GM23338 (cell line): ENCODE results near the gene AKR1B1. TPM values are rescaled to one million over a fixed set of nuclear protein-coding genes. Genes with fewer than 3 reads are reported as not detected.

Experiments used
- ATAC-seq: fragments of 200-7000 bp; cut with Tn5 transposase; 3 replicates; pipeline ENCODE4 v1.9.1; 2020
- DNase-seq: peaks from one replicate; pipeline ENCODE4 v3.0.0-alpha.2; 2015; ENCODE audit warnings: low spot score
- H2AFZ ChIP-seq: fragments of 200-600 bp; sonication (generic); 2 replicates; pipeline ENCODE4 v1.8.0; 2016; ENCODE audit warnings: antibody characterized with exemption, mild to moderate bottlenecking, moderate library complexity
- H3F3A ChIP-seq: fragments of 200-600 bp; sonication (generic); replicated peaks from 2 replicates; pipeline ENCODE4 v1.8.0; 2017; ENCODE audit warnings: antibody characterized with exemption, mixed run types, low read depth
- H3K27ac ChIP-seq: fragments of 200-600 bp; sonication (generic); 2 replicates; pipeline ENCODE4 v1.6.1; 2016; ENCODE audit warnings: low read depth
- H3K27me3 ChIP-seq: fragments of 200-600 bp; sonication (generic); 2 replicates; pipeline ENCODE4 v1.8.0; 2016; ENCODE audit warnings: mild to moderate bottlenecking, mixed run types, moderate library complexity; ENCODE audit not compliant: insufficient read depth
- H3K36me3 ChIP-seq: fragments of 200-600 bp; sonication (generic); 2 replicates; pipeline ENCODE4 v1.8.0; 2016; ENCODE audit warnings: mild to moderate bottlenecking; ENCODE audit not compliant: insufficient read depth
- H3K4me1 ChIP-seq: fragments of 200-600 bp; sonication (generic); 2 replicates; pipeline ENCODE4 v1.8.0; 2016; ENCODE audit warnings: mild to moderate bottlenecking, moderate library complexity; ENCODE audit not compliant: insufficient read depth
- H3K4me2 ChIP-seq: fragments of 200-600 bp; sonication (generic); 2 replicates; pipeline ENCODE4 v1.7.1; 2017; ENCODE audit warnings: mixed run types
- H3K4me3 ChIP-seq: fragments of 200-600 bp; sonication (generic); 2 replicates; pipeline ENCODE4 v1.6.1; 2016; ENCODE audit warnings: mixed run types
- H3K79me2 ChIP-seq: fragments of 200-600 bp; sonication (generic); replicated peaks from 2 replicates; pipeline ENCODE4 v1.8.0; 2017; ENCODE audit warnings: mild to moderate bottlenecking; ENCODE audit not compliant: insufficient read depth
- H3K9me2 ChIP-seq: fragments of 200-600 bp; sonication (generic); 2 replicates; pipeline ENCODE4 v1.8.0; 2017; ENCODE audit not compliant: insufficient read depth
- H4K20me1 ChIP-seq: fragments of 200-600 bp; sonication (generic); replicated peaks from 2 replicates; pipeline ENCODE4 v1.8.0; 2017; ENCODE audit warnings: mild to moderate bottlenecking; ENCODE audit not compliant: insufficient read depth
- H3K27ac Mint-ChIP-seq: 2 replicates; pipeline ENCODE4 v1.8.0; 2020; ENCODE audit warnings: inconsistent platforms, mild to moderate bottlenecking, moderate library complexity, mixed read lengths
- H3K27me3 Mint-ChIP-seq: 3 replicates; pipeline ENCODE4 v1.8.0; 2022; ENCODE audit warnings: low read depth, mild to moderate bottlenecking, moderate library complexity, mixed read lengths, inconsistent platforms; ENCODE audit not compliant: insufficient read depth, poor library complexity
- H3K36me3 Mint-ChIP-seq: 3 replicates; pipeline ENCODE4 v1.8.0; 2021; ENCODE audit warnings: low read depth, mild to moderate bottlenecking, inconsistent platforms, moderate library complexity, mixed read lengths
- H3K4me1 Mint-ChIP-seq: 3 replicates; pipeline ENCODE4 v1.8.0; 2020; ENCODE audit warnings: mild to moderate bottlenecking, inconsistent platforms, mixed read lengths
- H3K4me3 Mint-ChIP-seq: 3 replicates; pipeline ENCODE4 v1.8.0; 2021; ENCODE audit warnings: moderate library complexity, mild to moderate bottlenecking, inconsistent platforms, mixed read lengths
- H3K9me3 Mint-ChIP-seq: 3 replicates; pipeline ENCODE4 v1.8.0; 2020; ENCODE audit warnings: moderate library complexity, mild to moderate bottlenecking, inconsistent platforms, mixed read lengths
- CTCF ChIP-seq, 2 experiments: fragments of 200-600 bp in 1 of 2; sonication (generic) in 1 of 2; conservative IDR thresholded peaks; 2 replicates each; pipeline versions ENCODE4 v1.5.1 to v1.6.1; 2016 to 2017; ENCODE audit warnings: antibody characterized with exemption in 2 of 2, low read depth in 2 of 2, mild to moderate bottlenecking in 2 of 2, moderate library complexity in 1 of 2
- ETS1 ChIP-seq: IDR thresholded peaks from 2 replicates; pipeline ENCODE4 v1.6.1; 2016; ENCODE audit warnings: antibody characterized with exemption
- EZH2phosphoT487 ChIP-seq: fragments of 200-600 bp; sonication (generic); IDR thresholded peaks from one replicate; pipeline ENCODE4 v1.8.1; 2018; ENCODE audit warnings: antibody characterized with exemption; ENCODE audit not compliant: unreplicated experiment
- JUNB ChIP-seq: IDR thresholded peaks from one replicate; pipeline ENCODE4 v1.6.1; 2016; ENCODE audit warnings: antibody characterized with exemption; ENCODE audit not compliant: unreplicated experiment
- NANOG ChIP-seq: IDR thresholded peaks from 2 replicates; pipeline ENCODE4 v1.6.1; 2016; ENCODE audit warnings: antibody characterized with exemption, borderline replicate concordance
- POLR2AphosphoS5 ChIP-seq: IDR thresholded peaks from 2 replicates; pipeline ENCODE4 v1.6.1; 2016; ENCODE audit warnings: antibody characterized with exemption, low read depth
- STAT1 ChIP-seq: IDR thresholded peaks from one replicate; pipeline ENCODE4 v1.6.1; 2016; ENCODE audit warnings: antibody characterized with exemption; ENCODE audit not compliant: unreplicated experiment
- ZNF114 ChIP-seq: fragments of 250-450 bp; sonication (Bioruptor Pico); IDR thresholded peaks from 2 replicates; pipeline ENCODE4 v1.5.0; 2020; ENCODE audit warnings: mild to moderate bottlenecking, moderate library complexity
- polyA plus RNA-seq: library from polyadenylated mRNA; unstranded; fragments of >200 nt; fragmentation: Nextera tagmentation; extraction: Ambion mirVana; gene quantifications from 2 replicates; pipeline ENCODE4 v1.2.1, GENCODE V29; 2016
- total RNA-seq: library from RNA; depleted of rRNA; stranded (reverse); fragments of >200 nt; shearing (Covaris generic); gene quantifications from 2 replicates; pipeline ENCODE4 v1.2.3, GENCODE V29; 2014
- TF ChIP-seq, protein P1 (sequence below): IDR thresholded peaks from one replicate; pipeline ENCODE4 v1.6.1; 2018; ENCODE audit warnings: antibody characterized with exemption; ENCODE audit not compliant: unreplicated experiment
- TF ChIP-seq, protein P2 (sequence below): fragments of 250-450 bp; sonication (Bioruptor Pico); IDR thresholded peaks from 2 replicates; pipeline ENCODE4 v1.5.0; 2020; ENCODE audit warnings: mild to moderate bottlenecking, moderate library complexity

The AKR1B1 gene
- total and polyA plus RNA-seq, 2 experiments from 2014 or later = 132 to 154 TPM

- Histone ChIP-seq H3K36me3 (no peaks in the 10 kb centered on the region), H3K27me3 (no peaks in the 10 kb centered on the region), H4K20me1 (no peaks in the 10 kb centered on the region), H2AFZ (no peak overlapping the region), H3F3A (no peaks in the 10 kb centered on the region), H3K4me3 (no peak overlapping the region), H3K4me2 (no peak overlapping the region), H3K4me1 (0 out of 2 replicates have a peak, but pooled peaks cover 5% of the 10 kb centered on the region), H3K27ac (no peak overlapping the region), H3K9me2 (no peaks in the 10 kb centered on the region), H3K79me2 (no peaks in the 10 kb centered on the region)
- peaks cover 1% of the 10 kb centered on the region for H3K27me3 Mint-ChIP-seq
- H3K36me3 Mint-ChIP-seq = no peaks in the 10 kb centered on the region
- H3K4me1 Mint-ChIP-seq = peaks cover 7% of the 10 kb centered on the region; the same call in 2 of the 3 replicates
- ATAC-seq (no peak), DNase-seq (no peak)
- no peaks in the 10 kb centered on the region for H3K9me3 Mint-ChIP-seq
- TF ChIP-seq POLR2AphosphoS5 (no peak), STAT1 (no peak), CTCF (conservative IDR thresholded peaks at IDR 0.05; ENCODE audit: low read depth in 2 of 2) (no peak), ZNF114 (no peak), ETS1 (no peak), JUNB (no peak), NANOG (no peak), EZH2phosphoT487 (no peak)
- TF ChIP-seq, protein P1, sequence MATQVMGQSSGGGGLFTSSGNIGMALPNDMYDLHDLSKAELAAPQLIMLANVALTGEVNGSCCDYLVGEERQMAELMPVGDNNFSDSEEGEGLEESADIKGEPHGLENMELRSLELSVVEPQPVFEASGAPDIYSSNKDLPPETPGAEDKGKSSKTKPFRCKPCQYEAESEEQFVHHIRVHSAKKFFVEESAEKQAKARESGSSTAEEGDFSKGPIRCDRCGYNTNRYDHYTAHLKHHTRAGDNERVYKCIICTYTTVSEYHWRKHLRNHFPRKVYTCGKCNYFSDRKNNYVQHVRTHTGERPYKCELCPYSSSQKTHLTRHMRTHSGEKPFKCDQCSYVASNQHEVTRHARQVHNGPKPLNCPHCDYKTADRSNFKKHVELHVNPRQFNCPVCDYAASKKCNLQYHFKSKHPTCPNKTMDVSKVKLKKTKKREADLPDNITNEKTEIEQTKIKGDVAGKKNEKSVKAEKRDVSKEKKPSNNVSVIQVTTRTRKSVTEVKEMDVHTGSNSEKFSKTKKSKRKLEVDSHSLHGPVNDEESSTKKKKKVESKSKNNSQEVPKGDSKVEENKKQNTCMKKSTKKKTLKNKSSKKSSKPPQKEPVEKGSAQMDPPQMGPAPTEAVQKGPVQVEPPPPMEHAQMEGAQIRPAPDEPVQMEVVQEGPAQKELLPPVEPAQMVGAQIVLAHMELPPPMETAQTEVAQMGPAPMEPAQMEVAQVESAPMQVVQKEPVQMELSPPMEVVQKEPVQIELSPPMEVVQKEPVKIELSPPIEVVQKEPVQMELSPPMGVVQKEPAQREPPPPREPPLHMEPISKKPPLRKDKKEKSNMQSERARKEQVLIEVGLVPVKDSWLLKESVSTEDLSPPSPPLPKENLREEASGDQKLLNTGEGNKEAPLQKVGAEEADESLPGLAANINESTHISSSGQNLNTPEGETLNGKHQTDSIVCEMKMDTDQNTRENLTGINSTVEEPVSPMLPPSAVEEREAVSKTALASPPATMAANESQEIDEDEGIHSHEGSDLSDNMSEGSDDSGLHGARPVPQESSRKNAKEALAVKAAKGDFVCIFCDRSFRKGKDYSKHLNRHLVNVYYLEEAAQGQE = no peak
- TF ChIP-seq, protein P2, sequence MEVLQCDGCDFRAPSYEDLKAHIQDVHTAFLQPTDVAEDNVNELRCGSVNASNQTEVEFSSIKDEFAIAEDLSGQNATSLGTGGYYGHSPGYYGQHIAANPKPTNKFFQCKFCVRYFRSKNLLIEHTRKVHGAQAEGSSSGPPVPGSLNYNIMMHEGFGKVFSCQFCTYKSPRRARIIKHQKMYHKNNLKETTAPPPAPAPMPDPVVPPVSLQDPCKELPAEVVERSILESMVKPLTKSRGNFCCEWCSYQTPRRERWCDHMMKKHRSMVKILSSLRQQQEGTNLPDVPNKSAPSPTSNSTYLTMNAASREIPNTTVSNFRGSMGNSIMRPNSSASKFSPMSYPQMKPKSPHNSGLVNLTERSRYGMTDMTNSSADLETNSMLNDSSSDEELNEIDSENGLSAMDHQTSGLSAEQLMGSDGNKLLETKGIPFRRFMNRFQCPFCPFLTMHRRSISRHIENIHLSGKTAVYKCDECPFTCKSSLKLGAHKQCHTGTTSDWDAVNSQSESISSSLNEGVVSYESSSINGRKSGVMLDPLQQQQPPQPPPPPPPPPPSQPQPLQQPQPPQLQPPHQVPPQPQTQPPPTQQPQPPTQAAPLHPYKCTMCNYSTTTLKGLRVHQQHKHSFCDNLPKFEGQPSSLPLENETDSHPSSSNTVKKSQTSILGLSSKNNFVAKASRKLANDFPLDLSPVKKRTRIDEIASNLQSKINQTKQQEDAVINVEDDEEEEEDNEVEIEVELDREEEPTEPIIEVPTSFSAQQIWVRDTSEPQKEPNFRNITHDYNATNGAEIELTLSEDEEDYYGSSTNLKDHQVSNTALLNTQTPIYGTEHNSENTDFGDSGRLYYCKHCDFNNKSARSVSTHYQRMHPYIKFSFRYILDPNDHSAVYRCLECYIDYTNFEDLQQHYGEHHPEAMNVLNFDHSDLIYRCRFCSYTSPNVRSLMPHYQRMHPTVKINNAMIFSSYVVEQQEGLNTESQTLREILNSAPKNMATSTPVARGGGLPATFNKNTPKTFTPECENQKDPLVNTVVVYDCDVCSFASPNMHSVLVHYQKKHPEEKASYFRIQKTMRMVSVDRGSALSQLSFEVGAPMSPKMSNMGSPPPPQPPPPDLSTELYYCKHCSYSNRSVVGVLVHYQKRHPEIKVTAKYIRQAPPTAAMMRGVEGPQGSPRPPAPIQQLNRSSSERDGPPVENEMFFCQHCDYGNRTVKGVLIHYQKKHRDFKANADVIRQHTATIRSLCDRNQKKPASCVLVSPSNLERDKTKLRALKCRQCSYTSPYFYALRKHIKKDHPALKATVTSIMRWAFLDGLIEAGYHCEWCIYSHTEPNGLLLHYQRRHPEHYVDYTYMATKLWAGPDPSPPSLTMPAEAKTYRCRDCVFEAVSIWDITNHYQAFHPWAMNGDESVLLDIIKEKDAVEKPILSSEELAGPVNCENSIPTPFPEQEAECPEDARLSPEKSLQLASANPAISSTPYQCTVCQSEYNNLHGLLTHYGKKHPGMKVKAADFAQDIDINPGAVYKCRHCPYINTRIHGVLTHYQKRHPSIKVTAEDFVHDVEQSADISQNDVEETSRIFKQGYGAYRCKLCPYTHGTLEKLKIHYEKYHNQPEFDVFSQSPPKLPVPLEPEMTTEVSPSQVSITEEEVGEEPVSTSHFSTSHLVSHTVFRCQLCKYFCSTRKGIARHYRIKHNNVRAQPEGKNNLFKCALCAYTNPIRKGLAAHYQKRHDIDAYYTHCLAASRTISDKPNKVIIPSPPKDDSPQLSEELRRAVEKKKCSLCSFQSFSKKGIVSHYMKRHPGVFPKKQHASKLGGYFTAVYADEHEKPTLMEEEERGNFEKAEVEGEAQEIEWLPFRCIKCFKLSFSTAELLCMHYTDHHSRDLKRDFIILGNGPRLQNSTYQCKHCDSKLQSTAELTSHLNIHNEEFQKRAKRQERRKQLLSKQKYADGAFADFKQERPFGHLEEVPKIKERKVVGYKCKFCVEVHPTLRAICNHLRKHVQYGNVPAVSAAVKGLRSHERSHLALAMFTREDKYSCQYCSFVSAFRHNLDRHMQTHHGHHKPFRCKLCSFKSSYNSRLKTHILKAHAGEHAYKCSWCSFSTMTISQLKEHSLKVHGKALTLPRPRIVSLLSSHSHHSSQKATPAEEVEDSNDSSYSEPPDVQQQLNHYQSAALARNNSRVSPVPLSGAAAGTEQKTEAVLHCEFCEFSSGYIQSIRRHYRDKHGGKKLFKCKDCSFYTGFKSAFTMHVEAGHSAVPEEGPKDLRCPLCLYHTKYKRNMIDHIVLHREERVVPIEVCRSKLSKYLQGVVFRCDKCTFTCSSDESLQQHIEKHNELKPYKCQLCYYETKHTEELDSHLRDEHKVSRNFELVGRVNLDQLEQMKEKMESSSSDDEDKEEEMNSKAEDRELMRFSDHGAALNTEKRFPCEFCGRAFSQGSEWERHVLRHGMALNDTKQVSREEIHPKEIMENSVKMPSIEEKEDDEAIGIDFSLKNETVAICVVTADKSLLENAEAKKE = no peak
- no peak overlapping the region for H3K4me3 Mint-ChIP-seq
- no peak overlapping the region for H3K27ac Mint-ChIP-seq
Observed at GRCh38 chr7:134504660-134505164, 45.8 kb upstream of the AKR1B1 start.
